HCT116 (cell line): Measurements from ENCODE around the gene ALOX12B.

Experiments
- EGR1 ChIP-seq: IDR thresholded peaks from 2 replicates; pipeline ENCODE4 v1.6.1; 2012; ENCODE audit warnings: low read depth
- SP1 ChIP-seq: IDR thresholded peaks from 2 replicates; pipeline ENCODE4 v1.6.1; 2012; ENCODE audit warnings: low read depth
- SRF ChIP-seq: IDR thresholded peaks from 2 replicates; pipeline ENCODE4 v1.6.1; 2012; ENCODE audit warnings: low read depth
- TF ChIP-seq, protein P1 (sequence below), 3 experiments: fragments of 200-600 bp in 1 of 3; sonication (generic) in 1 of 3; IDR thresholded peaks in 2 of 3; conservative IDR thresholded peaks in 1 of 3; 2 replicates each; pipeline ENCODE4 v1.5.1; 2012 to 2017; ENCODE audit warnings: low read depth in 2 of 3, low read length in 2 of 3, antibody characterized with exemption in 1 of 3, borderline replicate concordance in 1 of 3, control low read depth in 1 of 3, mild to moderate bottlenecking in 1 of 3, mixed read lengths in 1 of 3, mixed run types in 1 of 3, moderate library complexity in 1 of 3; ENCODE audit not compliant: insufficient read depth in 1 of 3
- TF ChIP-seq, protein P2 (sequence below): IDR thresholded peaks from 2 replicates; pipeline ENCODE4 v1.6.1; 2012
- TF ChIP-seq, protein P3 (sequence below): IDR thresholded peaks from 2 replicates; pipeline ENCODE4 v1.6.1; 2011; ENCODE audit warnings: mild to moderate bottlenecking, low read length, moderate library complexity; ENCODE audit not compliant: insufficient replicate concordance; ENCODE audit errors: extremely low read depth

DNA sequence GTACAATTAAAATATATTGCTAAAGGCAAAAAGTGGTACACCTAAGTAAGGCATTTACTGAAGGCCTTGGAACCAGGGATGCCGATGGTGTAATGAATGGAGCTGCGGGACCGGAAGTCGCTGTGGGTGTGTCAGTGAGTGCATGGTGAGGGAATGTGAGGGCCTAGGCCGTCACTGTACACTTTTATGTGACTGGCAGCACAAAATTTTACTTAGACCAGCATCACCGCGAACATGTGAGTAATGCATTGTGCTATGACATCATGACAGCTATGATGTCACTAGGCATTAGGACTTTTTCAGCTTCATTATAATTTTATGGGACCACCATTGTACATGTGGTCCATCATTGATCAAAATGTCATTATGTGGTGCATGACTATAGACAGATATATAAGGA, 33.9 kb downstream of the ALOX12B start:
- TF ChIP-seq EGR1 (no peak), SP1 (no peak), SRF (no peak)
- TF ChIP-seq, protein P1, sequence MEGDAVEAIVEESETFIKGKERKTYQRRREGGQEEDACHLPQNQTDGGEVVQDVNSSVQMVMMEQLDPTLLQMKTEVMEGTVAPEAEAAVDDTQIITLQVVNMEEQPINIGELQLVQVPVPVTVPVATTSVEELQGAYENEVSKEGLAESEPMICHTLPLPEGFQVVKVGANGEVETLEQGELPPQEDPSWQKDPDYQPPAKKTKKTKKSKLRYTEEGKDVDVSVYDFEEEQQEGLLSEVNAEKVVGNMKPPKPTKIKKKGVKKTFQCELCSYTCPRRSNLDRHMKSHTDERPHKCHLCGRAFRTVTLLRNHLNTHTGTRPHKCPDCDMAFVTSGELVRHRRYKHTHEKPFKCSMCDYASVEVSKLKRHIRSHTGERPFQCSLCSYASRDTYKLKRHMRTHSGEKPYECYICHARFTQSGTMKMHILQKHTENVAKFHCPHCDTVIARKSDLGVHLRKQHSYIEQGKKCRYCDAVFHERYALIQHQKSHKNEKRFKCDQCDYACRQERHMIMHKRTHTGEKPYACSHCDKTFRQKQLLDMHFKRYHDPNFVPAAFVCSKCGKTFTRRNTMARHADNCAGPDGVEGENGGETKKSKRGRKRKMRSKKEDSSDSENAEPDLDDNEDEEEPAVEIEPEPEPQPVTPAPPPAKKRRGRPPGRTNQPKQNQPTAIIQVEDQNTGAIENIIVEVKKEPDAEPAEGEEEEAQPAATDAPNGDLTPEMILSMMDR (IDR thresholded peaks at IDR 0.05 in 2 of 3, conservative IDR thresholded peaks at IDR 0.05 in 1 of 3; ENCODE audit: borderline replicate concordance in 1 of 3, insufficient read depth in 1 of 3, low read depth in 2 of 3, low read length in 2 of 3): no peak
- TF ChIP-seq, protein P2, sequence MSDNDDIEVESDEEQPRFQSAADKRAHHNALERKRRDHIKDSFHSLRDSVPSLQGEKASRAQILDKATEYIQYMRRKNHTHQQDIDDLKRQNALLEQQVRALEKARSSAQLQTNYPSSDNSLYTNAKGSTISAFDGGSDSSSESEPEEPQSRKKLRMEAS: no peak
- TF ChIP-seq, protein P3, sequence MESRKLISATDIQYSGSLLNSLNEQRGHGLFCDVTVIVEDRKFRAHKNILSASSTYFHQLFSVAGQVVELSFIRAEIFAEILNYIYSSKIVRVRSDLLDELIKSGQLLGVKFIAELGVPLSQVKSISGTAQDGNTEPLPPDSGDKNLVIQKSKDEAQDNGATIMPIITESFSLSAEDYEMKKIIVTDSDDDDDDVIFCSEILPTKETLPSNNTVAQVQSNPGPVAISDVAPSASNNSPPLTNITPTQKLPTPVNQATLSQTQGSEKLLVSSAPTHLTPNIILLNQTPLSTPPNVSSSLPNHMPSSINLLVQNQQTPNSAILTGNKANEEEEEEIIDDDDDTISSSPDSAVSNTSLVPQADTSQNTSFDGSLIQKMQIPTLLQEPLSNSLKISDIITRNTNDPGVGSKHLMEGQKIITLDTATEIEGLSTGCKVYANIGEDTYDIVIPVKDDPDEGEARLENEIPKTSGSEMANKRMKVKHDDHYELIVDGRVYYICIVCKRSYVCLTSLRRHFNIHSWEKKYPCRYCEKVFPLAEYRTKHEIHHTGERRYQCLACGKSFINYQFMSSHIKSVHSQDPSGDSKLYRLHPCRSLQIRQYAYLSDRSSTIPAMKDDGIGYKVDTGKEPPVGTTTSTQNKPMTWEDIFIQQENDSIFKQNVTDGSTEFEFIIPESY: no peak
